ENCODE measurements around the gene CHRNA7. TPM values are rescaled to one million over a fixed set of nuclear protein-coding genes. Genes with fewer than 3 reads are reported as not detected.
"Not testable (repeated sequence)": the region's sequence is repeated elsewhere in the genome, so short reads cannot be mapped to it uniquely, and the experiment has no call there.

Gene CHRNA7
- total and polyA plus RNA-seq, 3 experiments from 2014 or later: not detected

DNA sequence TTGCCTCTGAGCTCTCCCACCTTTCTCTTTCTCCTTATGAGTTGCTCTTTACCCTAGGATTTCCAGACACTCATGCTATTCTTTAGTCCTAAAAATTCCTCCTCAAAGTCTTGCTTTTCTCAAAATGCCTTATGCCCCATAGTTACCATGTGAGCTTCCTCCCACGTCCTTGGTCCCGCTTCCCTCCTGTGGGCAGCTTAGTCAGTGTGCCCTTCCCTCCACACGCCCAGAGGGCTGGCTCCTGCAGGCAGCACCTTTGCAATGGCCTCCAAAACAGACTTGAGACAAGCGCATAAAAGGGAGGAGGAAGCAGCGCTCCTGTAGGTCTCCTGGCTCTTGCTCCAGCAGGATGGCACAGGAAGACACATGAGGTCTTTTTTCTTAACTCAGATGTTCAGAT, 168.6 kb downstream of the CHRNA7 start:
- H3K27ac Mint-ChIP-seq; POLR2A ChIA-PET; H3K4me3 Mint-ChIP-seq; H3K9me3 ChIP-seq (ENCODE audit: low read length); H3K36me3 ChIP-seq (ENCODE audit: insufficient read depth, low read length); CTCF ChIA-PET; H3K4me1 ChIP-seq (ENCODE audit: insufficient read depth, low read length); H3K4me3 ChIP-seq (ENCODE audit: low read length); H3K4me1 Mint-ChIP-seq; DNase-seq; H3K27me3 ChIP-seq (ENCODE audit: insufficient read depth, low read length, poor library complexity, severe bottlenecking); H3K27me3 Mint-ChIP-seq; H3K9me3 Mint-ChIP-seq; H3K27ac ChIP-seq (ENCODE audit: low read depth, low read length); H3K36me3 Mint-ChIP-seq: not testable (repeated sequence)

DNA sequence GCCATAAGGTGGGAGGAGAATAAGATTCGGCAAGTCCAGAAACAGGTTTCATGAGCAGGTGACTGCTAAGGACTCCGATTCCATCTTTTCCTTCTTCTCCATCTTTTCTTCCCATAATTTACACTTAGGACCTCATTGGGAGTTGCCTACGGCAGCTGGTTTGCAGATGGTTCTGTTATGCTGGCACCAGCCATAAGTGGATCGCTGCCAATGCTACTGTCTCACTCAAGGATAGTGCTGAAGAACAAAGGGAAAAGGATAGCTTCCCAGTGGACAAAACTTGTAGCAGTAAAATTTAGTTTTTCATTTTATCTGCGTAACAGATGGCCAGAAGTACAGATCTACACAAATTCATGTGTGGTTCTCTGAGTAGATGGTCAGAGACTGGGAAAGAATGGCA, 178.8 kb downstream of the CHRNA7 start:
- H3K36me3 Mint-ChIP-seq; H3K9me3 ChIP-seq (ENCODE audit: low read length); H3K27me3 Mint-ChIP-seq; H3K36me3 ChIP-seq (ENCODE audit: insufficient read depth, low read length); H3K4me1 Mint-ChIP-seq; H3K4me3 Mint-ChIP-seq; CTCF ChIA-PET; H3K27ac Mint-ChIP-seq; H3K4me1 ChIP-seq (ENCODE audit: insufficient read depth, low read length); POLR2A ChIA-PET; H3K27me3 ChIP-seq (ENCODE audit: insufficient read depth, low read length, poor library complexity, severe bottlenecking); H3K27ac ChIP-seq (ENCODE audit: low read depth, low read length); DNase-seq; H3K9me3 Mint-ChIP-seq; H3K4me3 ChIP-seq (ENCODE audit: low read length): not testable (repeated sequence)

DNA sequence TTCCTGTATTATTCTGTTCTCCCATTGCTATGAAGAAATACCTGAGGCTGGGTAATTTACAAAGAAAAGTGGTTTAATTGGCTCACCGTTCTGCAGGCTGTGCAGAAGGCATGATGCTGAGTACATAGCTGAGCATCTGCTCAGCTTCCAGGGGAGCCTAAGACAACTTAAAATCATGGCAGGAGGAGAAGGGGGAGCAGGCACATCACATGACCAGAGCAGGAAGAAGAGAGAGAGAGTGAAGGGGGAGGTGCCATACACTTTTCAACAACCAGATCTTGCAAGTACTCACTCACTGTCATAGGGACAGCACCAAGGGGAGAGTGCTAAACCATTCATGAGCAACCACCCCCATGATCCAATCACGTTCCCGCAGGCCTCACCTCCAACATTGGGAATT, 188.4 kb downstream of the CHRNA7 start:
- Histone ChIP-seq H3K27me3 (ENCODE audit: insufficient read depth, low read length, poor library complexity, severe bottlenecking) (no peaks in the 10 kb centered on the region), H3K27ac (ENCODE audit: low read depth, low read length) (no peak overlapping the region), H3K4me1 (ENCODE audit: insufficient read depth, low read length) (no peaks in the 10 kb centered on the region), H3K36me3 (ENCODE audit: insufficient read depth, low read length) (no peaks in the 10 kb centered on the region), H3K9me3 (ENCODE audit: low read length) (no peaks in the 10 kb centered on the region), H3K4me3 (ENCODE audit: low read length) (no peak overlapping the region)
- Mint-ChIP-seq H3K4me3 (no peak overlapping the region), H3K27ac (no peak overlapping the region), H3K36me3 (no peaks in the 10 kb centered on the region), H3K9me3 (peaks cover 11 to 28% (median 22%) of the 10 kb centered on the region in 5 donors), H3K4me1 (no peaks in the 10 kb centered on the region), H3K27me3 (peaks cover 7 to 8% of the 10 kb centered on the region in 2 donors)
- CTCF ChIA-PET: no interaction called here
- POLR2A ChIA-PET: no interaction called here
- DNase-seq: no peak

Other genes with a start within 250 kb of the CHRNA7 start
- 1 to 10 TPM; 1.7 to 2.0 TPM for gene OTUD7A, start 159.8 kb upstream of the CHRNA7 start, total RNA-seq
- gene OTUD7A, start 159.8 kb upstream of the CHRNA7 start, polyA plus RNA-seq: 0.84 TPM

Measured in CD8-positive, alpha-beta memory T cell (primary cell).